GM19025 (cell line): ENCODE data around the gene FAM9B.

Source experiments
- ATAC-seq: cut with Tn5 transposase; IDR thresholded peaks from one replicate; pipeline ENCODE4 v1.9.1; 2021; ENCODE audit warnings: mild to moderate bottlenecking, low read depth, moderate library complexity; ENCODE audit not compliant: unreplicated experiment

FAM9B gene

GRCh38 chrX:8981723-8982122, 52.2 kb downstream of the FAM9B start:
- no peak for ATAC-seq

GRCh38 chrX:8980756-8981155, 53.2 kb downstream of the FAM9B start:
- no peak for ATAC-seq
